Neuronal stem cell (in vitro differentiated cells): ENCODE data around the gene STRN.
A peak's percentile ranks its signal among the peaks of the same experiment; 100 is the strongest.

Source experiments
- DNase-seq: peaks from one replicate; pipeline ENCODE4 v3.0.0-alpha.2; 2013; ENCODE audit warnings: low spot score
- H2AFZ ChIP-seq: one replicate; pipeline ENCODE4 v1.6.1; 2013; ENCODE audit warnings: mild to moderate bottlenecking, low read length, inconsistent platforms
- H2AK5ac ChIP-seq: 2 replicates; pipeline ENCODE4 v1.6.1; 2013; ENCODE audit warnings: low read depth, mild to moderate bottlenecking, inconsistent platforms, low read length, moderate library complexity, mixed read lengths
- H2BK120ac ChIP-seq: 2 replicates; pipeline ENCODE4 v1.6.1; 2013; ENCODE audit warnings: low read depth, mild to moderate bottlenecking, inconsistent platforms, low read length, moderate library complexity, mixed read lengths
- H2BK12ac ChIP-seq: one replicate; pipeline ENCODE4 v1.6.1; 2013; ENCODE audit warnings: low read length, inconsistent platforms
- H2BK15ac ChIP-seq: 2 replicates; pipeline ENCODE4 v1.6.1; 2013; ENCODE audit warnings: mild to moderate bottlenecking, low read length, inconsistent platforms, mixed read lengths
- H2BK5ac ChIP-seq: one replicate; pipeline ENCODE4 v1.6.1; 2013; ENCODE audit warnings: inconsistent platforms, mild to moderate bottlenecking, low read length, moderate library complexity
- H3K14ac ChIP-seq: one replicate; pipeline ENCODE4 v1.6.1; 2013; ENCODE audit warnings: low read length, inconsistent platforms
- H3K18ac ChIP-seq: 2 replicates; pipeline ENCODE4 v1.6.1; 2013; ENCODE audit warnings: low read length, inconsistent platforms
- H3K23ac ChIP-seq: 2 replicates; pipeline ENCODE4 v1.6.1; 2013; ENCODE audit warnings: low read depth, mild to moderate bottlenecking, mixed read lengths, low read length, inconsistent platforms; ENCODE audit not compliant: poor library complexity
- H3K27ac ChIP-seq: replicated peaks from 3 replicates; pipeline ENCODE4 v1.5.1; 2013; ENCODE audit warnings: low read length, inconsistent platforms
- H3K27me3 ChIP-seq, 3 experiments: 2 replicates each; pipeline ENCODE4 v1.6.1; 2013; ENCODE audit warnings: low read length in 3 of 3, mild to moderate bottlenecking in 2 of 3, inconsistent platforms in 1 of 3, low read depth in 1 of 3, mixed read lengths in 1 of 3, moderate library complexity in 1 of 3; ENCODE audit not compliant: control insufficient read depth in 3 of 3, insufficient read depth in 3 of 3
- H3K36me3 ChIP-seq, 2 donors: replicated peaks in 1 of 2; 2 replicates each; pipeline ENCODE4 v1.6.1; 2013; ENCODE audit warnings: low read length in 2 of 2; ENCODE audit not compliant: control insufficient read depth in 2 of 2, insufficient read depth in 2 of 2
- H3K4ac ChIP-seq: 2 replicates; pipeline ENCODE4 v1.6.1; 2013; ENCODE audit warnings: inconsistent platforms, mild to moderate bottlenecking, low read length, moderate library complexity
- H3K4me1 ChIP-seq, 2 donors: 1 replicate in 1 of 2; 2 replicates in 1 of 2; pipeline ENCODE4 v1.6.1; 2013; ENCODE audit warnings: low read length in 2 of 2, low read depth in 1 of 2; ENCODE audit not compliant: control insufficient read depth in 2 of 2, insufficient read depth in 1 of 2
- H3K4me2 ChIP-seq: one replicate; pipeline ENCODE4 v1.6.1; 2013; ENCODE audit warnings: mild to moderate bottlenecking, low read length, inconsistent platforms; ENCODE audit not compliant: insufficient read depth, poor library complexity, severe bottlenecking
- H3K4me3 ChIP-seq, 2 donors: 2 replicates each; pipeline ENCODE4 v1.5.1; 2013; ENCODE audit warnings: low read length in 2 of 2, mild to moderate bottlenecking in 2 of 2, inconsistent platforms in 1 of 2, moderate library complexity in 1 of 2
- H3K79me1 ChIP-seq: one replicate; pipeline ENCODE4 v1.6.1; 2013; ENCODE audit warnings: low read depth, mild to moderate bottlenecking, inconsistent platforms, low read length, moderate library complexity
- H3K9ac ChIP-seq: one replicate; pipeline ENCODE4 v1.6.1; 2013; ENCODE audit warnings: mild to moderate bottlenecking, low read depth, low read length, inconsistent platforms; ENCODE audit not compliant: poor library complexity
- H3K9me3 ChIP-seq, 2 donors: replicated peaks in 1 of 2; 2 replicates each; pipeline versions ENCODE3 to v1.6.1; 2013; ENCODE audit warnings: low read length in 2 of 2, mild to moderate bottlenecking in 2 of 2, inconsistent platforms in 1 of 2, low read depth in 1 of 2, mixed read lengths in 1 of 2, moderate library complexity in 1 of 2; ENCODE audit not compliant: control insufficient read depth in 2 of 2, insufficient read depth in 1 of 2
- H4K8ac ChIP-seq: one replicate; pipeline ENCODE4 v1.6.1; 2013; ENCODE audit warnings: low read depth, mild to moderate bottlenecking, inconsistent platforms, low read length, moderate library complexity
- H4K91ac ChIP-seq: one replicate; pipeline ENCODE4 v1.6.1; 2013; ENCODE audit warnings: low read length, low read depth, mild to moderate bottlenecking, inconsistent platforms; ENCODE audit not compliant: poor library complexity
- WGBS, 2 donors: extraction: QIAGEN DNeasy Blood & Tissue Kit; methylation state at CpG; one replicate each; pipeline ENCODE4 v1.1.7; 2013; ENCODE audit warnings: missing lambda C conversion rate in 2 of 2, mixed read lengths in 1 of 2; ENCODE audit not compliant: insufficient read length in 2 of 2, insufficient replicate concordance in 1 of 2; ENCODE audit errors: extremely low coverage in 2 of 2; 5-methylcytosine and 5-hydroxymethylcytosine counted together

The STRN gene

GRCh38 chr2:36904636-36905035, 61.7 kb downstream of the STRN start:
- DNase-seq: no peak
- Histone ChIP-seq H3K4me2 (peak overlapping the region; percentile 11), H3K36me3 (peaks cover 1 to 20% of the 10 kb centered on the region in 2 donors), H3K4me3 (no peak overlapping the region), H2BK15ac (no peak overlapping the region), H4K91ac (no peak overlapping the region), H2AK5ac (no peak overlapping the region), H4K8ac (no peak overlapping the region), H3K9me3 (no peaks in the 10 kb centered on the region), H2AFZ (no peak overlapping the region), H2BK5ac (no peak overlapping the region), H3K9ac (no peak overlapping the region), H3K14ac (no peak overlapping the region), H3K27me3 (no peaks in the 10 kb centered on the region), H2BK12ac (no peak overlapping the region), H3K4ac (no peak overlapping the region), H3K27ac (no peak overlapping the region), H3K23ac (no peak overlapping the region), H3K18ac (no peak overlapping the region), H3K79me1 (no peaks in the 10 kb centered on the region), H3K4me1 (no peaks in the 10 kb centered on the region), H2BK120ac (no peak overlapping the region)
- WGBS, 2 donors: no CpG with 5 or more reads among the region's 6 CpGs

DNA sequence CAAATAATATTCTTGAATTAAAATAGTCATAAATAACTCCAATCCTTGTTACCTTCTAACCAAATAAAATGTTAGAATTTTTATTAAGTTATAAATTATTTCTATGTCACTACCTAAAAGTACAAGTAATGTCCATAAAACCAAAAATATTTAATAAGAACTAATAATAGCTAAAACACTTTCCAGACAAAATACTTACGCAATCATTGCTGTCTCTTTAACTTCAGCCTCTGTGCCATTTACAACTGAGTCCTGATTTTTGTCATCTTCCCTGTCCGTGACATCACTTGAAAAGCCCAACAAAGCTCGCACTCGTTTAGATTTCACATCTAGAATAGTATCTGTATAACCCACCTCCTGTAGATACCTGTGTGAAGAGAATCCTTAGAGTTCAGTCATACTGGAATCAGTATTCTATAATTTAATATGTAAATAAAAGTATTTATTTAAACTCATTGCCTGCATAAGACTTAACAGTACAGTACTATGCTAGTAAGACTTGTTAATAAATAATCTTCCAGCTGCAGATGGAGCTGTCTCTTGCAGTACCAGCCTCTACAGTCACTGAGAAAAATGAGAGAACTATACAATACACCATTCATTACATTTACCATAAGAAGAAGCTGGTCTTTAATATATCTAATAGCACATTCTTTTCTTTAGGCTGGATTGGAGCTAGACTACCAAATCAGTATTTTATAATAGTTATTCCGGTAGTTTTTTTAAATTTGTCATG, 63.8 kb downstream of the STRN start:
- no peaks in the 10 kb centered on the region for H3K27me3 ChIP-seq
- H3K18ac ChIP-seq: no peak overlapping the region
- H2AFZ ChIP-seq: no peak overlapping the region
- no peak overlapping the region for H2BK120ac ChIP-seq
- no peak overlapping the region for H4K91ac ChIP-seq
- H4K8ac ChIP-seq: no peak overlapping the region
- no peak overlapping the region for H3K4me3 ChIP-seq
- no peak overlapping the region for H3K4me2 ChIP-seq
- H2BK15ac ChIP-seq: no peak overlapping the region
- H3K9me3 ChIP-seq: no peaks in the 10 kb centered on the region
- no CpG with 5 or more reads among the region's 5 CpGs for WGBS, 2 donors
- no peaks in the 10 kb centered on the region for H3K79me1 ChIP-seq
- no peak for DNase-seq
- no peak overlapping the region for H2BK5ac ChIP-seq
- no peak overlapping the region for H3K23ac ChIP-seq
- no peak overlapping the region for H3K4ac ChIP-seq
- no peak overlapping the region for H3K27ac ChIP-seq
- no peak overlapping the region for H2BK12ac ChIP-seq
- H2AK5ac ChIP-seq: no peak overlapping the region
- no peak overlapping the region for H3K9ac ChIP-seq
- H3K14ac ChIP-seq: no peak overlapping the region
- H3K4me1 ChIP-seq: no peaks in the 10 kb centered on the region
- peaks cover 1 to 24% of the 10 kb centered on the region in 2 donors for H3K36me3 ChIP-seq

- Histone ChIP-seq H2AK5ac (no peak overlapping the region), H3K4me2 (no peak overlapping the region), H2BK12ac (no peak overlapping the region), H3K18ac (no peak overlapping the region), H3K14ac (no peak overlapping the region), H2BK15ac (no peak overlapping the region), H3K79me1 (no peaks in the 10 kb centered on the region), H3K23ac (no peak overlapping the region), H3K27ac (no peak overlapping the region), H4K8ac (peak overlapping the region; percentile 3), H2AFZ (no peak overlapping the region), H3K4me3 (no peak overlapping the region), H2BK120ac (no peak overlapping the region), H3K36me3 (peaks cover 2 to 45% of the 10 kb centered on the region in 2 donors), H3K4ac (no peak overlapping the region), H3K4me1 (no peaks in the 10 kb centered on the region), H3K27me3 (no peaks in the 10 kb centered on the region), H3K9ac (no peak overlapping the region), H2BK5ac (no peak overlapping the region), H4K91ac (no peak overlapping the region), H3K9me3 (no peaks in the 10 kb centered on the region)
- no peak for DNase-seq
- WGBS, 2 donors: no CpG with 5 or more reads among the region's 7 CpGs
Measured at GRCh38 chr2:36892805-36893204, 73.5 kb downstream of the STRN start.

GRCh38 chr2:36889795-36890194, 76.5 kb downstream of the STRN start:
- H3K27me3 ChIP-seq: no peaks in the 10 kb centered on the region
- H2BK120ac ChIP-seq: no peak overlapping the region
- H3K4ac ChIP-seq: no peak overlapping the region
- H4K8ac ChIP-seq: no peak overlapping the region
- H2AFZ ChIP-seq: no peak overlapping the region
- no peak overlapping the region for H3K4me3 ChIP-seq
- H3K79me1 ChIP-seq: no peaks in the 10 kb centered on the region
- H3K27ac ChIP-seq: no peak overlapping the region
- H2BK15ac ChIP-seq: no peak overlapping the region
- H3K9ac ChIP-seq: no peak overlapping the region
- no peak overlapping the region for H3K23ac ChIP-seq
- H3K4me2 ChIP-seq: no peak overlapping the region
- H3K4me1 ChIP-seq: no peaks in the 10 kb centered on the region
- no peak overlapping the region for H2AK5ac ChIP-seq
- no peak overlapping the region for H3K14ac ChIP-seq
- no peak overlapping the region for H2BK5ac ChIP-seq
- no peak overlapping the region for H4K91ac ChIP-seq
- no peaks in the 10 kb centered on the region for H3K9me3 ChIP-seq
- WGBS, 2 donors: no CpG with 5 or more reads among the region's 4 CpGs
- DNase-seq: no peak
- no peak overlapping the region for H3K18ac ChIP-seq
- H2BK12ac ChIP-seq: no peak overlapping the region
- peaks cover 2 to 64% of the 10 kb centered on the region in 2 donors for H3K36me3 ChIP-seq
